HepG2 (cell line): Measurements from ENCODE around the gene PDCL3. TPM values are rescaled to one million over a fixed set of nuclear protein-coding genes. Genes with fewer than 3 reads are reported as not detected.

ENCODE experiments used
- ATF2 ChIP-seq: sonication (generic); formaldehyde crosslinking; IDR thresholded peaks from 2 replicates; pipeline ENCODE4 v1.4.0; 2020; ENCODE audit warnings: missing genetic modification reagents
- ATF4 ChIP-seq, 2 experiments: fragments of 450-650 bp in 1 of 2; sonication (generic) in 1 of 2; formaldehyde crosslinking; IDR thresholded peaks; 2 replicates each; pipeline versions ENCODE4 v1.5.0 to v1.8.0; 2020 to 2022; ENCODE audit warnings: mild to moderate bottlenecking in 1 of 2, missing genetic modification reagents in 1 of 2
- ATF7-NPFF ChIP-seq: sonication (generic); formaldehyde crosslinking; IDR thresholded peaks from 2 replicates; pipeline ENCODE4 v1.8.1; 2023; ENCODE audit warnings: mild to moderate bottlenecking, low read depth, missing genetic modification reagents, moderate library complexity
- CBX5 ChIP-seq: sonication (generic); formaldehyde crosslinking; IDR thresholded peaks from 2 replicates; pipeline ENCODE4 v1.4.0; 2020; ENCODE audit warnings: missing genetic modification reagents, borderline replicate concordance
- CENPX ChIP-seq: sonication (generic); formaldehyde crosslinking; IDR thresholded peaks from 2 replicates; pipeline ENCODE4 v1.9.0; 2021; ENCODE audit warnings: mild to moderate bottlenecking, missing genetic modification reagents, moderate library complexity
- HHEX ChIP-seq: IDR thresholded peaks from 2 replicates; pipeline ENCODE4 v1.6.1; 2016; ENCODE audit warnings: control low read depth
- HMGXB4 ChIP-seq, 2 experiments: sonication (generic) in 1 of 2; formaldehyde crosslinking in 1 of 2; IDR thresholded peaks; 2 replicates each; pipeline versions ENCODE4 v1.4.0 to v1.6.1; 2018 to 2020; ENCODE audit warnings: missing genetic modification reagents in 2 of 2, borderline replicate concordance in 1 of 2, low read depth in 1 of 2, mild to moderate bottlenecking in 1 of 2, missing biosample characterization in 1 of 2
- IRF9 ChIP-seq: sonication (generic); formaldehyde crosslinking; IDR thresholded peaks from 2 replicates; pipeline ENCODE4 v1.8.0; 2022; ENCODE audit warnings: missing genetic modification reagents, mild to moderate bottlenecking, borderline replicate concordance
- PRDM10 ChIP-seq: sonication (generic); formaldehyde crosslinking; IDR thresholded peaks from 2 replicates; pipeline ENCODE4 v1.4.0; 2020; ENCODE audit warnings: low read depth, missing genetic modification reagents
- RCOR2 ChIP-seq: IDR thresholded peaks from 2 replicates; pipeline ENCODE4 v1.6.1; 2016; ENCODE audit warnings: missing biosample characterization, missing genetic modification reagents
- REPIN1 ChIP-seq: sonication (generic); formaldehyde crosslinking; IDR thresholded peaks from 2 replicates; pipeline ENCODE4 v1.8.0; 2022; ENCODE audit warnings: missing genetic modification reagents, low read depth, mild to moderate bottlenecking, borderline replicate concordance
- SMAD9 ChIP-seq: sonication (generic); formaldehyde crosslinking; IDR thresholded peaks from 2 replicates; pipeline ENCODE4 v1.5.1; 2020; ENCODE audit warnings: mild to moderate bottlenecking, missing genetic modification reagents
- SOX5 ChIP-seq: IDR thresholded peaks from 2 replicates; pipeline ENCODE4 v1.6.1; 2016; ENCODE audit warnings: borderline replicate concordance
- ZBTB4 ChIP-seq: sonication (generic); formaldehyde crosslinking; IDR thresholded peaks from 2 replicates; pipeline ENCODE4 v1.4.0; 2020; ENCODE audit warnings: missing genetic modification reagents, mild to moderate bottlenecking, borderline replicate concordance
- ZNF501 ChIP-seq: sonication (generic); formaldehyde crosslinking; IDR thresholded peaks from 2 replicates; pipeline ENCODE4 v1.5.1; 2020; ENCODE audit warnings: mild to moderate bottlenecking, moderate library complexity, missing genetic modification reagents
- polyA plus RNA-seq, 8 experiments: library from polyadenylated mRNA; depleted of rRNA in 3 of 8; stranded (reverse) in 7 of 8; unstranded in 1 of 8; fragments of >200 nt; fragmentation: Illumina TruSeq in 4 of 8; extraction: Trizol in 4 of 8; gene quantifications; 2 replicates each; pipeline versions ENCODE4 v1.2.1 to v1.2.3, GENCODE V29; 2011 to 2016; ENCODE audit warnings: low read depth in 4 of 8, missing spikeins in 1 of 8, mixed read lengths in 1 of 8; ENCODE audit not compliant: insufficient read depth in 1 of 8
- total RNA-seq, 5 experiments: library from RNA; depleted of rRNA; stranded (reverse); fragments of >200 nt; fragmentation: Illumina TruSeq; extraction: Trizol; gene quantifications; 2 replicates each; pipeline ENCODE4 v1.2.3, GENCODE V29; 2016; ENCODE audit warnings: low read depth in 1 of 5

Gene PDCL3
- total and polyA plus RNA-seq, 2 of the 13 experiments (the other 11 are each of a cell fraction or from before 2014, with no cell fraction given), result 14.4 to 24.4 TPM

- TF ChIP-seq SOX5 (CRISPR knock-in tag) (peak; percentile 2; the same call in 1 of the 2 replicates), ZNF501 (CRISPR knock-in tag) (peak; percentile 89), ATF7-NPFF (CRISPR knock-in tag) (no peak), RCOR2 (CRISPR knock-in tag) (0 out of 2 replicates have a peak, but pooled peaks have one; percentile 30), CENPX (CRISPR knock-in tag) (no peak), SMAD9 (no peak), HHEX (CRISPR knock-in tag) (no peak), ATF4 (CRISPR knock-in tag; IDR thresholded peaks at IDR 0.05) (no peak), ZBTB4 (CRISPR knock-in tag) (peak; percentile 82; the same call in 1 of the 2 replicates), IRF9 (CRISPR knock-in tag) (peak; percentile 68; the same call in 1 of the 2 replicates), CBX5 (CRISPR knock-in tag) (no peak), REPIN1 (CRISPR knock-in tag) (no peak), HMGXB4 (CRISPR knock-in tag; IDR thresholded peaks at IDR 0.05; ENCODE audit: borderline replicate concordance in 1 of 2, low read depth in 1 of 2) (peak in 1 of 2 experiments; percentile 35; a peak in 1 of 4 replicates), PRDM10 (no peak), ATF2 (CRISPR knock-in tag) (no peak)
Observed at GRCh38 chr2:100606726-100607343, 44.0 kb downstream of the PDCL3 start (continued).
